Glomerular endothelial cell (primary cell): ENCODE results near the gene CLK3. TPM values are rescaled to one million over a fixed set of nuclear protein-coding genes. Genes with fewer than 3 reads are reported as not detected.

ENCODE experiments used
- DNase-seq: peaks from one replicate; pipeline ENCODE4 v3.0.0-alpha.2; 2011; ENCODE audit warnings: low read depth, low spot score; ENCODE audit errors: extremely low read depth
- total RNA-seq: library from RNA; depleted of rRNA; stranded (reverse); fragments of >200 nt; gene quantifications from 2 replicates; pipeline ENCODE4 v1.2.3, GENCODE V29; 2015

CLK3 gene
- total RNA-seq, 1 donor from 2014 or later, result 102 TPM

- DNase-seq, result no peak
Observed at GRCh38 chr15:74603026-74603788, 12.4 kb upstream of the CLK3 start.

- no peak for DNase-seq
Observed at GRCh38 chr15:74603789-74604705, 11.6 kb upstream of the CLK3 start.

- no peak for DNase-seq
Observed at GRCh38 chr15:74604983-74605794, 10.4 kb upstream of the CLK3 start.

GRCh38 chr15:74605795-74606150, 9.9 kb upstream of the CLK3 start:
- DNase-seq, result no peak

- no peak for DNase-seq
Observed at GRCh38 chr15:74608786-74609185, 6.8 kb upstream of the CLK3 start.

- no peak for DNase-seq
Observed at GRCh38 chr15:74609938-74610301, 5.7 kb upstream of the CLK3 start.

- no peak for DNase-seq
Observed at GRCh38 chr15:74610302-74610951, 5.2 kb upstream of the CLK3 start.

- no peak for DNase-seq
Observed at GRCh38 chr15:74611341-74611740, 4.3 kb upstream of the CLK3 start.

- no peak for DNase-seq
Observed at GRCh38 chr15:74611834-74612233, 3.8 kb upstream of the CLK3 start.

- DNase-seq, result no peak
Observed at GRCh38 chr15:74612677-74613076, 3.0 kb upstream of the CLK3 start.

- DNase-seq, result no peak
Observed at GRCh38 chr15:74613089-74613952, 2.3 kb upstream of the CLK3 start.

- no peak for DNase-seq
Observed at GRCh38 chr15:74613953-74614743, 1.5 kb upstream of the CLK3 start.

GRCh38 chr15:74614744-74615507, 710 bp upstream of the CLK3 start:
- DNase-seq, result no peak

GRCh38 chr15:74616366-74616939, 817 bp downstream of the CLK3 start:
- no peak for DNase-seq

- DNase-seq, result no peak
Observed at GRCh38 chr15:74616996-74617395, 1.4 kb downstream of the CLK3 start.

- DNase-seq, result no peak
Observed at GRCh38 chr15:74618841-74619596, 3.4 kb downstream of the CLK3 start.
